B cell (primary cell): ENCODE results near the gene P2RX5. TPM values are rescaled to one million over a fixed set of nuclear protein-coding genes. Genes with fewer than 3 reads are reported as not detected.

Experiments used
- ATAC-seq: fragments of 200-7000 bp; cut with Tn5 transposase; one replicate; pipeline ENCODE4 v1.10.0; 2021; ENCODE audit warnings: low read depth, mild to moderate bottlenecking, moderate number of reproducible peaks, moderate library complexity
- CTCF ChIA-PET: fragments of 350-600 bp; sonication (Branson Sonifier 250); formaldehyde crosslinking; loops from one replicate; lab custom pipeline; 2021; ENCODE audit warnings: antibody characterized with exemption, inconsistent platforms; lab: Charles Lee
- POLR2A ChIA-PET: fragments of 350-600 bp; sonication (Branson Sonifier 250); formaldehyde crosslinking; loops from one replicate; lab custom pipeline; 2021; ENCODE audit warnings: antibody characterized with exemption; lab: Charles Lee
- DNase-seq: peaks from one replicate; pipeline ENCODE4 v3.0.0; 2013
- H2AFZ ChIP-seq: 2 replicates; pipeline ENCODE4 v1.6.1; 2012; ENCODE audit warnings: mild to moderate bottlenecking, low read depth, low read length; ENCODE audit not compliant: insufficient read depth, poor library complexity, severe bottlenecking
- H3K27ac ChIP-seq, 2 donors: 1 replicate in 1 of 2; 2 replicates in 1 of 2; pipeline ENCODE4 v1.5.1; 2012 to 2013; ENCODE audit warnings: low read length in 2 of 2, mild to moderate bottlenecking in 2 of 2, moderate library complexity in 1 of 2
- H3K27me3 ChIP-seq, 4 experiments: fragments of 200-600 bp in 1 of 4; sonication (generic) in 1 of 4; replicated peaks in 1 of 4; 1 replicate in 2 of 4; 2 replicates in 2 of 4; pipeline versions ENCODE4 v1.6.1 to v1.7.0; 2013 to 2016; ENCODE audit warnings: low read length in 3 of 4, mild to moderate bottlenecking in 2 of 4, mixed read lengths in 1 of 4, moderate library complexity in 1 of 4; ENCODE audit not compliant: insufficient read depth in 4 of 4, control insufficient read depth in 3 of 4; ENCODE audit errors: control extremely low read depth in 1 of 4
- H3K36me3 ChIP-seq, 2 experiments: replicated peaks in 1 of 2; 1 replicate in 1 of 2; 2 replicates in 1 of 2; pipeline versions ENCODE4 v1.6.1 to v1.7.1; 2013; ENCODE audit warnings: low read length in 1 of 2; ENCODE audit not compliant: insufficient read depth in 2 of 2, control insufficient read depth in 1 of 2; ENCODE audit errors: control extremely low read depth in 1 of 2, extremely low read depth in 1 of 2
- H3K4me1 ChIP-seq, 2 donors: fragments of 200-600 bp in 1 of 2; sonication (generic) in 1 of 2; 1 replicate in 1 of 2; 2 replicates in 1 of 2; pipeline versions ENCODE4 v1.5.1 to v1.6.1; 2013 to 2017; ENCODE audit warnings: low read length in 2 of 2; ENCODE audit not compliant: control insufficient read depth in 2 of 2, insufficient read depth in 2 of 2
- H3K4me2 ChIP-seq: replicated peaks from 2 replicates; pipeline ENCODE3; 2012; ENCODE audit warnings: mild to moderate bottlenecking, low read depth, low read length; ENCODE audit not compliant: poor library complexity, severe bottlenecking
- H3K4me3 ChIP-seq, 5 experiments: fragments of 200-600 bp in 1 of 5; sonication (generic) in 1 of 5; 1 replicate in 3 of 5; 2 replicates in 2 of 5; pipeline versions ENCODE4 v1.5.1 to v1.7.0; 2011 to 2016; ENCODE audit warnings: low read length in 4 of 5, mild to moderate bottlenecking in 4 of 5, low read depth in 2 of 5, control low read depth in 1 of 5, moderate library complexity in 1 of 5; ENCODE audit not compliant: insufficient read depth in 1 of 5; ENCODE audit errors: control extremely low read depth in 1 of 5, extremely low read depth in 1 of 5
- H3K79me2 ChIP-seq: fragments of 200-600 bp; sonication (generic); one replicate; pipeline ENCODE4 v1.6.0; 2016; ENCODE audit warnings: low read length; ENCODE audit not compliant: control insufficient read depth, insufficient read depth
- H3K9ac ChIP-seq: fragments of 200-600 bp; sonication (generic); 2 replicates; pipeline ENCODE4 v1.6.1; 2017; ENCODE audit warnings: mild to moderate bottlenecking, low read length, moderate library complexity
- H3K9me3 ChIP-seq, 3 donors: one replicate each; pipeline versions ENCODE4 v1.6.1 to v1.7.1; 2013; ENCODE audit warnings: low read length in 2 of 3; ENCODE audit not compliant: control insufficient read depth in 2 of 3, insufficient read depth in 1 of 3; ENCODE audit errors: control extremely low read depth in 1 of 3
- H4K20me1 ChIP-seq: 2 replicates; pipeline ENCODE4 v1.6.0; 2012; ENCODE audit warnings: mild to moderate bottlenecking, low read length; ENCODE audit not compliant: insufficient read depth, control insufficient read depth, poor library complexity, severe bottlenecking
- H3K27ac Mint-ChIP-seq: one replicate; pipeline ENCODE4 v1.8.0; 2021; ENCODE audit warnings: mixed read lengths
- H3K27me3 Mint-ChIP-seq: one replicate; pipeline ENCODE4 v1.8.0; 2021; ENCODE audit warnings: mixed read lengths
- H3K4me1 Mint-ChIP-seq: one replicate; pipeline ENCODE4 v1.8.0; 2021; ENCODE audit warnings: mixed read lengths
- H3K4me3 Mint-ChIP-seq: one replicate; pipeline ENCODE4 v1.8.0; 2021; ENCODE audit warnings: mixed read lengths
- H3K9me3 Mint-ChIP-seq: one replicate; pipeline ENCODE4 v1.8.0; 2022; ENCODE audit warnings: mixed read lengths; ENCODE audit not compliant: insufficient read depth
- EZH2 ChIP-seq: IDR thresholded peaks from 2 replicates; pipeline ENCODE4 v1.6.1; 2012; ENCODE audit warnings: borderline replicate concordance, low read depth, mild to moderate bottlenecking, moderate library complexity, low read length; ENCODE audit not compliant: insufficient read depth, poor library complexity, severe bottlenecking
- WGBS: methylation state at CpG from one replicate; pipeline ENCODE4 v1.1.5; 2013; ENCODE audit warnings: missing lambda C conversion rate; ENCODE audit not compliant: insufficient coverage; 5-methylcytosine and 5-hydroxymethylcytosine counted together
- intact Hi-C: fragments of 100-400 bp; cut with micrococcal nuclease; formaldehyde crosslinking; loops from one replicate; pipeline ENCODE4 v1.10.0; 2022
- polyA plus RNA-seq: library from polyadenylated mRNA; depleted of rRNA; stranded (reverse); fragments of >200 nt; gene quantifications from 2 replicates; pipeline ENCODE4 v1.2.3, GENCODE V29; 2012
- total RNA-seq, 2 donors: library from RNA; stranded (reverse); fragments of 120-200 nt in 1 of 2; gene quantifications; 1 replicate in 1 of 2; 2 replicates in 1 of 2; pipeline versions ENCODE4 v1.2.3 to v1.2.4, GENCODE V29; 2013 to 2022
- TF ChIP-seq, protein P1 (sequence below): fragments of 200-600 bp; IDR thresholded peaks from one replicate; pipeline ENCODE4 v1.8.0; 2022; ENCODE audit warnings: antibody characterized with exemption, mild to moderate bottlenecking

P2RX5 gene
- total and polyA plus RNA-seq, 2 donors (not counting 1 experiment from before 2014, with no cell fraction given) = 405 to 745 TPM

DNA sequence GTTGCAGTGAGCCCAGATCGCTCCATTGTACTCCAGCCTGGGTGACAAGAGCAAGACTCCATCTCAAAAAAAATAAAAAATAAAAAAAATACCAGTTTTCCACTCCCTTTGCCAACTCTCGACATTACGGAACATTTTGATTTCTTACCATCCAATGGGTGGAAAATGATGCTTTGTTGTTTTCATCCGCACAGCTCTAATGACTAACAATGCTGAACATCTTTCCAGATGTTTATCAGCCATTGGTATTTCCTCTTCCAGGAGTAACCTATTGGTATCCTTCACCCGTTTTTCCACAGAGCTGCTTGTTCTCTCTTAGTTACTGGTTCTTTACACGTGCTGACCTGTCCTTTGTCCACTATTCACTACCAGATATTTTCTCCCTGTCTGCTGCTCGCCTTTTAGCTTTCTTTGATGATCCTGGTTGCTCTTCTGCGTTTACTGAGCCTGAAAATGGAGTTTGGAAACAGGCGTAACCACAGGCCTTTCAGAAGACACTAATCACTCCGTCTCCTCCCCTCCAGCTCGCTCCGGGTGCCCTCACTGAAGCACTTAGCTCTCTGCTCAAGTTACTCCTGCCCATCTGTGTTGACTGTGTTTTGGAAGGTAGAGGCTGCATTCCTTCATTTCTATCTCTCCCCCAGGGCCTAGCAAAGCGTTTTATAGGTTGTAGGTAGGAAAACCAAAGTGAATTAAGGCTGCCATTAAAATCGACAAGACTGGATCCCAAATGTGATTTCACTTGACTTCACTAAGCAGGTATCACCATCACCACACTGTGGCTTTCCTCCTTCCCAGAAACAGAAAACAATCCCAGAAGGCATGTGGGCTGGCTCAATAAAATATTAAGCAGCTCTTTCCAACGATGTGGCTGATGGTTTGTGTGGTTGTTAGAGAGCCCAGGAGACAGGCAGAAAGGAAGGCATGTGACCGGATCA, 68.9 kb downstream of the P2RX5 start:
- Mint-ChIP-seq H3K27ac (no peak overlapping the region), H3K4me1 (no peaks in the 10 kb centered on the region), H3K9me3 (no peaks in the 10 kb centered on the region), H3K4me3 (no peak overlapping the region), H3K27me3 (no peaks in the 10 kb centered on the region)
- Histone ChIP-seq H3K9me3 (no peaks in the 10 kb centered on the region), H3K36me3 (peaks cover 3 to 46% of the 10 kb centered on the region in 2 experiments), H2AFZ (no peak overlapping the region), H4K20me1 (no peaks in the 10 kb centered on the region), H3K4me1 (no peaks in the 10 kb centered on the region), H3K27ac (no peak overlapping the region), H3K4me3 (no peak overlapping the region), H3K27me3 (no peaks in the 10 kb centered on the region), H3K79me2 (no peaks in the 10 kb centered on the region), H3K9ac (no peak overlapping the region), H3K4me2 (no peak overlapping the region)
- no peak for ATAC-seq
- TF ChIP-seq EZH2 = no peak
- TF ChIP-seq, protein P1, sequence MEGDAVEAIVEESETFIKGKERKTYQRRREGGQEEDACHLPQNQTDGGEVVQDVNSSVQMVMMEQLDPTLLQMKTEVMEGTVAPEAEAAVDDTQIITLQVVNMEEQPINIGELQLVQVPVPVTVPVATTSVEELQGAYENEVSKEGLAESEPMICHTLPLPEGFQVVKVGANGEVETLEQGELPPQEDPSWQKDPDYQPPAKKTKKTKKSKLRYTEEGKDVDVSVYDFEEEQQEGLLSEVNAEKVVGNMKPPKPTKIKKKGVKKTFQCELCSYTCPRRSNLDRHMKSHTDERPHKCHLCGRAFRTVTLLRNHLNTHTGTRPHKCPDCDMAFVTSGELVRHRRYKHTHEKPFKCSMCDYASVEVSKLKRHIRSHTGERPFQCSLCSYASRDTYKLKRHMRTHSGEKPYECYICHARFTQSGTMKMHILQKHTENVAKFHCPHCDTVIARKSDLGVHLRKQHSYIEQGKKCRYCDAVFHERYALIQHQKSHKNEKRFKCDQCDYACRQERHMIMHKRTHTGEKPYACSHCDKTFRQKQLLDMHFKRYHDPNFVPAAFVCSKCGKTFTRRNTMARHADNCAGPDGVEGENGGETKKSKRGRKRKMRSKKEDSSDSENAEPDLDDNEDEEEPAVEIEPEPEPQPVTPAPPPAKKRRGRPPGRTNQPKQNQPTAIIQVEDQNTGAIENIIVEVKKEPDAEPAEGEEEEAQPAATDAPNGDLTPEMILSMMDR = no peak
- intact Hi-C loops = no loop called here
- POLR2A ChIA-PET = no interaction called here
- CTCF ChIA-PET = interaction anchor here (0.7 to 1.3 kb wide), 4 partner anchors 9 to 622 kb away, joined by 3 read pairs; partner anchors contain the start of genes CTNS and SHPK
- 96% methylated on average over 7 of the region's 16 CpGs for WGBS
- DNase-seq = no peak

Other genes with a start within 250 kb of the P2RX5 start
- 0.54 TPM in 1 of 2 replicates, not detected in the other for gene SPATA22, start 224.3 kb downstream of the P2RX5 start, total RNA-seq
- gene SPATA22, start 224.3 kb downstream of the P2RX5 start, polyA plus RNA-seq = 0.43 TPM in 1 of 2 replicates, not detected in the other
- not detected in 2 replicates for gene ASPA, start 220.2 kb downstream of the P2RX5 start, total RNA-seq
- not detected in 2 replicates for gene ASPA, start 220.2 kb downstream of the P2RX5 start, polyA plus RNA-seq
- 17.9 and 18.2 TPM in 2 replicates for gene TRPV3, start 138.3 kb downstream of the P2RX5 start, total RNA-seq
- gene TRPV3, start 138.3 kb downstream of the P2RX5 start, polyA plus RNA-seq = 1.3 and 1.6 TPM in 2 replicates
- gene TRPV1, start 86.7 kb downstream of the P2RX5 start, total RNA-seq = 9.3 and 10.2 TPM in 2 replicates
- gene TRPV1, start 86.7 kb downstream of the P2RX5 start, polyA plus RNA-seq = 5.0 and 5.7 TPM in 2 replicates
- 16.1 and 17.5 TPM in 2 replicates for gene SHPK, start 59.9 kb downstream of the P2RX5 start, total RNA-seq
- 3.8 and 5.9 TPM in 2 replicates for gene SHPK, start 59.9 kb downstream of the P2RX5 start, polyA plus RNA-seq
- gene CTNS, start 59.4 kb downstream of the P2RX5 start, total RNA-seq = 23.1 and 24.7 TPM in 2 replicates
- gene CTNS, start 59.4 kb downstream of the P2RX5 start, polyA plus RNA-seq = 10.2 and 11.6 TPM in 2 replicates
- gene TAX1BP3, start 27.6 kb downstream of the P2RX5 start, total RNA-seq = 17.1 and 17.7 TPM in 2 replicates
- gene TAX1BP3, start 27.6 kb downstream of the P2RX5 start, polyA plus RNA-seq = 14.6 and 22.1 TPM in 2 replicates
- 23.4 and 26.6 TPM in 2 replicates for gene EMC6, start 27.3 kb downstream of the P2RX5 start, total RNA-seq
- 16.6 and 21.1 TPM in 2 replicates for gene EMC6, start 27.3 kb downstream of the P2RX5 start, polyA plus RNA-seq
- 2.4 and 3.1 TPM in 2 replicates for gene HASPIN, start 27.7 kb upstream of the P2RX5 start, total RNA-seq
- gene HASPIN, start 27.7 kb upstream of the P2RX5 start, polyA plus RNA-seq = 0.28 and 0.30 TPM in 2 replicates
- gene ITGAE, start 105.0 kb upstream of the P2RX5 start, total RNA-seq = 48.2 and 49.8 TPM in 2 replicates
- gene ITGAE, start 105.0 kb upstream of the P2RX5 start, polyA plus RNA-seq = 83.7 and 95.6 TPM in 2 replicates
- gene NCBP3, start 150.1 kb upstream of the P2RX5 start, total RNA-seq = 70.7 and 71.7 TPM in 2 replicates
- 11.1 and 18.9 TPM in 2 replicates for gene NCBP3, start 150.1 kb upstream of the P2RX5 start, polyA plus RNA-seq
- 35.9 and 37.1 TPM in 2 replicates for gene CAMKK1, start 196.9 kb upstream of the P2RX5 start, total RNA-seq
- gene CAMKK1, start 196.9 kb upstream of the P2RX5 start, polyA plus RNA-seq = 4.5 and 11.6 TPM in 2 replicates
- 84.7 and 86.5 TPM in 2 replicates for gene P2RX1, start 220.3 kb upstream of the P2RX5 start, total RNA-seq
- 25.7 and 37.7 TPM in 2 replicates for gene P2RX1, start 220.3 kb upstream of the P2RX5 start, polyA plus RNA-seq